EH (cell line): ENCODE measurements around the gene TINAG.
"Not testable (repeated sequence)": the region's sequence is repeated elsewhere in the genome, so short reads cannot be mapped to it uniquely, and the experiment has no call there.

Source experiments
- DNase-seq: peaks from one replicate; pipeline ENCODE4 v3.0.0-alpha.2; 2015; ENCODE audit warnings: low read depth

TINAG gene

GRCh38 chr6:54307439-54307910 is 766 bp upstream of the TINAG start:
- no peak for DNase-seq

- no peak for DNase-seq
These were observed 710 bp downstream of the TINAG start for GRCh38 chr6:54308986-54309315.

- no peak for DNase-seq
These were observed 2.3 kb downstream of the TINAG start for GRCh38 chr6:54310377-54311152.

- DNase-seq, result no peak
These were observed 7.4 kb downstream of the TINAG start for GRCh38 chr6:54315656-54316055.

GRCh38 chr6:54320871-54321270 is 12.6 kb downstream of the TINAG start:
- no peak for DNase-seq

- DNase-seq, result no peak
These were observed 19.4 kb downstream of the TINAG start for GRCh38 chr6:54327631-54328030.

GRCh38 chr6:54331571-54331970 is 23.3 kb downstream of the TINAG start:
- not testable (repeated sequence) for DNase-seq

- peak; percentile 98 for DNase-seq
These were observed 27.6 kb downstream of the TINAG start for GRCh38 chr6:54335871-54336270.

GRCh38 chr6:54353975-54354374 is 45.7 kb downstream of the TINAG start:
- no peak for DNase-seq

- no peak for DNase-seq
These were observed 46.4 kb downstream of the TINAG start for GRCh38 chr6:54354608-54355007.

GRCh38 chr6:54357141-54357540 is 48.9 kb downstream of the TINAG start:
- DNase-seq, result no peak

- DNase-seq, result no peak
These were observed 52.9 kb downstream of the TINAG start for GRCh38 chr6:54361188-54361587.

- DNase-seq, result no peak
These were observed 53.5 kb downstream of the TINAG start for GRCh38 chr6:54361734-54362133.

- peak; percentile 74 for DNase-seq
These were observed 58.6 kb downstream of the TINAG start for GRCh38 chr6:54366667-54367327.

GRCh38 chr6:54377776-54378175 is 69.5 kb downstream of the TINAG start:
- DNase-seq, result peak; percentile 6

GRCh38 chr6:54386295-54386694 is 78.1 kb downstream of the TINAG start:
- DNase-seq, result no peak

GRCh38 chr6:54390362-54390761 is 82.1 kb downstream of the TINAG start:
- no peak for DNase-seq

GRCh38 chr6:54391577-54391976 is 83.3 kb downstream of the TINAG start:
- DNase-seq, result no peak

GRCh38 chr6:54403096-54403495 is 94.9 kb downstream of the TINAG start:
- DNase-seq, result no peak

- DNase-seq, result no peak
These were observed 96.5 kb downstream of the TINAG start for GRCh38 chr6:54404791-54405190.

- DNase-seq, result no peak
These were observed 103.5 kb downstream of the TINAG start for GRCh38 chr6:54411767-54412166.

GRCh38 chr6:54415517-54415916 is 107.3 kb downstream of the TINAG start:
- no peak for DNase-seq

- DNase-seq, result peak; percentile 90
These were observed 111.6 kb downstream of the TINAG start for GRCh38 chr6:54419885-54420284.

GRCh38 chr6:54426995-54427394 is 118.8 kb downstream of the TINAG start:
- no peak for DNase-seq
